HEK293T (cell line): Measurements from ENCODE around the gene MRPL19.

Experiments used
- FOXM1 ChIP-seq: fragments of 450-650 bp; IDR thresholded peaks from 2 replicates; pipeline ENCODE4 v1.6.1; 2017; ENCODE audit warnings: mild to moderate bottlenecking, borderline replicate concordance
- L3MBTL2 ChIP-seq: fragments of 450-650 bp; conservative IDR thresholded peaks from 2 replicates; pipeline ENCODE4 v1.6.1; 2016; ENCODE audit warnings: mild to moderate bottlenecking
- PKNOX1 ChIP-seq: fragments of 450-650 bp; IDR thresholded peaks from 2 replicates; pipeline ENCODE4 v1.6.1; 2016
- SUZ12 ChIP-seq: fragments of 450-650 bp; IDR thresholded peaks from 2 replicates; pipeline ENCODE4 v1.6.1; 2016; ENCODE audit warnings: mild to moderate bottlenecking
- ZNF384 ChIP-seq: fragments of 450-650 bp; IDR thresholded peaks from 2 replicates; pipeline ENCODE4 v1.6.1; 2016

GRCh38 chr2:75632091-75632701 lies 14.4 kb upstream of the MRPL19 start:
- no peak for TF ChIP-seq PKNOX1
- no peak for TF ChIP-seq SUZ12
- no peak for TF ChIP-seq L3MBTL2
- TF ChIP-seq FOXM1, result no peak
- no peak for TF ChIP-seq ZNF384
